MM.1S (cell line): ENCODE measurements around the gene NSMF.

ENCODE experiments used
- DNase-seq: peaks from one replicate; pipeline ENCODE4 v3.0.0-alpha.2; 2015
- H2AFZ ChIP-seq: fragments of 300-600 bp; sonication (generic); 2 replicates; pipeline ENCODE4 v1.6.0; 2016; ENCODE audit warnings: antibody characterized with exemption, low read length
- H3F3A ChIP-seq: fragments of 300-600 bp; sonication (generic); 2 replicates; pipeline ENCODE4 v1.6.1; 2016; ENCODE audit warnings: mild to moderate bottlenecking, antibody characterized with exemption, low read length, moderate library complexity, mixed read lengths; ENCODE audit not compliant: insufficient read depth
- H3K27ac ChIP-seq: fragments of 300-600 bp; sonication (generic); 2 replicates; pipeline ENCODE4 v1.5.1; 2016; ENCODE audit warnings: mild to moderate bottlenecking, low read length
- H3K27me3 ChIP-seq: fragments of 300-600 bp; sonication (generic); replicated peaks from 2 replicates; pipeline ENCODE4 v1.6.0; 2016; ENCODE audit warnings: low read length; ENCODE audit not compliant: insufficient read depth
- H3K36me3 ChIP-seq: fragments of 300-600 bp; sonication (generic); replicated peaks from 2 replicates; pipeline ENCODE4 v1.6.1; 2016; ENCODE audit warnings: mild to moderate bottlenecking, low read length, mixed read lengths; ENCODE audit not compliant: insufficient read depth
- H3K4me1 ChIP-seq: fragments of 300-600 bp; sonication (generic); 2 replicates; pipeline ENCODE4 v1.6.1; 2016; ENCODE audit warnings: low read length, mixed read lengths
- H3K4me2 ChIP-seq: fragments of 300-600 bp; sonication (generic); 2 replicates; pipeline ENCODE4 v1.6.0; 2016; ENCODE audit warnings: low read depth, low read length
- H3K4me3 ChIP-seq: fragments of 300-600 bp; sonication (generic); 2 replicates; pipeline ENCODE4 v1.5.1; 2016; ENCODE audit warnings: low read length, mixed read lengths
- H3K79me2 ChIP-seq: fragments of 300-600 bp; sonication (generic); 2 replicates; pipeline ENCODE4 v1.6.1; 2016; ENCODE audit warnings: mixed run types, low read length, mixed read lengths
- H3K9ac ChIP-seq: fragments of 300-600 bp; sonication (generic); 2 replicates; pipeline ENCODE4 v1.6.1; 2016; ENCODE audit warnings: low read length, mixed read lengths
- H3K9me2 ChIP-seq: fragments of 300-600 bp; sonication (generic); replicated peaks from 2 replicates; pipeline ENCODE4 v1.6.1; 2016; ENCODE audit warnings: mild to moderate bottlenecking, low read length, mixed read lengths; ENCODE audit not compliant: insufficient read depth
- H3K9me3 ChIP-seq: fragments of 300-600 bp; sonication (generic); replicated peaks from 2 replicates; pipeline ENCODE4 v1.6.1; 2016; ENCODE audit warnings: mild to moderate bottlenecking, low read length, mixed read lengths; ENCODE audit not compliant: insufficient read depth
- H4K20me1 ChIP-seq: fragments of 300-600 bp; sonication (generic); 2 replicates; pipeline ENCODE4 v1.6.1; 2016; ENCODE audit warnings: mild to moderate bottlenecking, low read length, moderate library complexity, mixed read lengths; ENCODE audit not compliant: insufficient read depth
- CTCF ChIP-seq: fragments of 300-600 bp; sonication (generic); IDR thresholded peaks from 2 replicates; pipeline ENCODE4 v1.5.1; 2016; ENCODE audit warnings: antibody characterized with exemption, low read length, mixed read lengths
- EZH2 ChIP-seq: fragments of 300-600 bp; sonication (generic); optimal IDR thresholded peaks from 2 replicates; pipeline ENCODE3; 2017; ENCODE audit warnings: low read depth, mild to moderate bottlenecking, antibody characterized with exemption, low read length, mixed read lengths
- EZH2phosphoT487 ChIP-seq: fragments of 300-600 bp; sonication (generic); IDR thresholded peaks from 2 replicates; pipeline ENCODE4 v1.6.1; 2018; ENCODE audit warnings: antibody characterized with exemption, low read length

The NSMF gene

GRCh38 chr9:137417161-137418021 lies 41.7 kb downstream of the NSMF start:
- TF ChIP-seq EZH2phosphoT487 (no peak), EZH2 (no peak), CTCF (no peak)
- Histone ChIP-seq H3K79me2 (peaks cover 27% of the 10 kb centered on the region), H3K9me2 (no peaks in the 10 kb centered on the region), H3F3A (no peaks in the 10 kb centered on the region), H3K36me3 (no peaks in the 10 kb centered on the region), H3K9ac (no peak overlapping the region), H3K4me1 (no peaks in the 10 kb centered on the region), H3K27ac (no peak overlapping the region), H3K4me3 (no peak overlapping the region), H3K4me2 (no peak overlapping the region), H3K27me3 (no peaks in the 10 kb centered on the region), H4K20me1 (no peaks in the 10 kb centered on the region), H3K9me3 (no peaks in the 10 kb centered on the region), H2AFZ (no peak overlapping the region)
- no peak for DNase-seq

GRCh38 chr9:137416563-137417151 lies 42.5 kb downstream of the NSMF start:
- no peaks in the 10 kb centered on the region for H3K9me2 ChIP-seq
- no peaks in the 10 kb centered on the region for H4K20me1 ChIP-seq
- H3F3A ChIP-seq = no peaks in the 10 kb centered on the region
- H3K9ac ChIP-seq = no peak overlapping the region
- no peak for DNase-seq
- H3K27ac ChIP-seq = no peak overlapping the region
- H3K4me3 ChIP-seq = no peak overlapping the region
- no peaks in the 10 kb centered on the region for H3K36me3 ChIP-seq
- H3K4me2 ChIP-seq = no peak overlapping the region
- peaks cover 20% of the 10 kb centered on the region for H3K79me2 ChIP-seq
- no peak overlapping the region for H2AFZ ChIP-seq
- no peaks in the 10 kb centered on the region; the same call in 1 of the 2 replicates for H3K4me1 ChIP-seq
- TF ChIP-seq EZH2phosphoT487 (no peak), CTCF (no peak), EZH2 (no peak)
- no peaks in the 10 kb centered on the region for H3K27me3 ChIP-seq
- no peaks in the 10 kb centered on the region for H3K9me3 ChIP-seq

GRCh38 chr9:137416006-137416562 lies 43.0 kb downstream of the NSMF start:
- Histone ChIP-seq H3K4me3 (no peak overlapping the region), H3F3A (no peaks in the 10 kb centered on the region), H3K9me3 (no peaks in the 10 kb centered on the region), H3K27ac (no peak overlapping the region), H3K9ac (no peak overlapping the region), H2AFZ (no peak overlapping the region), H3K27me3 (no peaks in the 10 kb centered on the region), H3K4me2 (no peak overlapping the region), H3K36me3 (no peaks in the 10 kb centered on the region), H3K79me2 (peaks cover 15% of the 10 kb centered on the region; the same call in 1 of the 2 replicates), H3K9me2 (no peaks in the 10 kb centered on the region), H4K20me1 (no peaks in the 10 kb centered on the region), H3K4me1 (no peaks in the 10 kb centered on the region; the same call in 1 of the 2 replicates)
- DNase-seq = no peak
- no peak for TF ChIP-seq EZH2phosphoT487
- no peak for TF ChIP-seq EZH2
- no peak for TF ChIP-seq CTCF
